Left colon (tissue), 2 donors: ENCODE measurements around the gene LRRC37A. TPM values are rescaled to one million over a fixed set of nuclear protein-coding genes. Genes with fewer than 3 reads are reported as not detected.
"Not testable (repeated sequence)": the region's sequence is repeated elsewhere in the genome, so short reads cannot be mapped to it uniquely, and the experiment has no call there.

ENCODE experiments used
- ATAC-seq: fragments of 200-7000 bp; cut with Tn5 transposase; one replicate; pipeline ENCODE4 v1.9.1; 2020; ENCODE audit warnings: mild to moderate bottlenecking, moderate library complexity
- DNase-seq, 2 donors: peaks; one replicate each; pipeline ENCODE4 v3.0.0-alpha.2; 2020
- intact Hi-C, 2 donors: fragments of 100-400 bp; cut with DNase I in 1 of 2; cut with micrococcal nuclease in 1 of 2; formaldehyde crosslinking; loops; one replicate each; pipeline versions ENCODE4 v1.11.2 to v1.14.0; 2022; cut with DNase I, micrococcal nuclease
- total RNA-seq, 2 donors: library from RNA; stranded (reverse); fragmentation: NEBNext Ultra II Directional; extraction: Animal tissue kit (Norgen Biotek cat#: 25700); gene quantifications; one replicate each; pipeline ENCODE4 v1.2.1, GENCODE V29; 2021
- donor health status: DM: no; HTN: no; CAD: no.
- donor health status: DM: yes; HTN: yes; CAD: no.

LRRC37A gene
- total RNA-seq, 2 donors from 2014 or later, result 4.1 to 6.4 TPM

DNA sequence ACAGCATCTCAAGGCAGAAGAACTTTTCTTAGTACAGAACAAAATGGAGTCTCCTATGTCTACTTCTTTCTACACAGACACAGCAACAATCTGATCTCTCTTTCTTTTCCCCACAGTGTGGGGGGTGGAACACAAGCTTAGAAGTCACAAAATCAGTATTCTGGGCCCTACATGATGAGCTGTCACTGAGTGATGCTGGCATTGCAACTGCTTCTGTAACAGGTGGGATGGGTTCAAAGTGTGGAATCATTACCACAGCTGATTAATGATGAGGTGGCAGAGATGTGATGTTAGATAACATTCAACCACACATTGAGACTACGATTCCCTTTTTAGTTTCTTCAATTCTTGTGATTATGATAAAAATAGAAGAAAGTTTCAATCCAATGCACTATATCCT, 10.5 kb upstream of the LRRC37A start:
- intact Hi-C loops, result loop anchor here in 1 of 2 donors (10.0 kb wide), 1 partner anchor 280 kb away; no protein-coding TSS in a partner anchor
- DNase-seq, ATAC-seq: not testable (repeated sequence)

DNA sequence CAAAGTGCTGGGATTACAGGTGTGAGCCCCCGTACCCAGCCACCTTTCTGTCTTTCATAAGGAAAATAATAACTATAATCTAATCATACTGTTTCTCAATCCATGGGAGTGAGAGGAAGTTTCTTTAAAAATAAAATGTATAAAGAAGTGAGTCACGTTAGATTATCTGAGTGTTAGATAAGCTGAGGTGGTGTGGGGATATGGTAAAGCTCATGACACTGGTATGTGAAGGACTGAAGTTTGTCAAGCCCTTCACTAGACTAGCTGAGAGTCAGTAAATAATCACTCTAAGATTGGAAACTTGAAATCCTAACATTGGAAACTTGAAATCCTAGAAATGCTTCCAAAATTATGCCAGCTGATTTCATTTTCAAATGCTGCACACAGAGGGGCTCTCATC, 9.4 kb upstream of the LRRC37A start:
- DNase-seq, result not testable (repeated sequence)
- intact Hi-C loops, result loop anchor here in 1 of 2 donors (10.0 kb wide), 1 partner anchor 281 kb away; no protein-coding TSS in a partner anchor
- peak; percentile 31 for ATAC-seq

DNA sequence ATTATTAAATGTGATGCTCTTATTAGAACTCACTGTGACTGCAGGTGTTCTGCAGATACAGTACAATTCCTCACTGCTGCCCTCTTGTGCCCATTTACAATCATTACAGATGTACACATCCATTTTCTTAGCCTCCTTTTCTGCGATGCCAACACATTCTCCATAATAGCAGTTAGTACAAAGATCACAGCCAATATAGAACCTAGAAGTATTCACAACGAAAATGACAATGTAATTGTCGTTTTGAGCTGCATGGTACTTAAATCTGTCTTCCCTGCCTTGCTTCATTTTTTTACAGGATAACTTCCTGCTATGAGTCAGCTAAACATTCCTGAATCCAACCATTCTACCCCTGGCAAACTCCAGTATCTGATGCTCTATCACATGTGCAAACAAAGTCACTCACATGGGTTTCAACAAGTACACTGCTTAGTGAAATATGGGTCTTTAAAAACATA, 8.1 kb upstream of the LRRC37A start:
- peak; percentile 90 for ATAC-seq
- peak in 1 of 2 donors; percentile 39 for DNase-seq
- intact Hi-C loops, result loop anchor here in 1 of 2 donors (10.0 kb wide), 1 partner anchor 282 kb away; no protein-coding TSS in a partner anchor

DNA sequence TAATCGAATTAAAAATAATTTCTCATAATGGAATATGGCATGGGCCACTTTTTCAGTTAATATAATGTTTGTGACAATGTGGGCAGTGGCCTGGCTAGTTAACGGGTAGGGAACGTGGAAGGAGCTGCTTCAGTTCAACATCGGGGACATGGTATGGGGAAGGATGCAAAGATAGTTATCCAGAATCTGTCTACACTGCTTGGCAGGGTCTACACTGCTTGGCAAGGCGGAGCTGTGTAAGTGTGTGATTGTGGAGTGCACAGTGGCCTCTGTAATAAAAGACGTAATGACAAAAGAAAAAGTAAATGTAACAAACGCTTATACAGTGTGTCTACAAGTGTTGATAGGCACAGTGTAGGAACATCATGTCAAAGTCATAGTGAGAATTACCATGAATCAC, 7.3 kb upstream of the LRRC37A start:
- ATAC-seq, result not testable (repeated sequence)
- intact Hi-C loops, result loop anchor here in 1 of 2 donors (10.0 kb wide), 1 partner anchor 283 kb away; no protein-coding TSS in a partner anchor

DNA sequence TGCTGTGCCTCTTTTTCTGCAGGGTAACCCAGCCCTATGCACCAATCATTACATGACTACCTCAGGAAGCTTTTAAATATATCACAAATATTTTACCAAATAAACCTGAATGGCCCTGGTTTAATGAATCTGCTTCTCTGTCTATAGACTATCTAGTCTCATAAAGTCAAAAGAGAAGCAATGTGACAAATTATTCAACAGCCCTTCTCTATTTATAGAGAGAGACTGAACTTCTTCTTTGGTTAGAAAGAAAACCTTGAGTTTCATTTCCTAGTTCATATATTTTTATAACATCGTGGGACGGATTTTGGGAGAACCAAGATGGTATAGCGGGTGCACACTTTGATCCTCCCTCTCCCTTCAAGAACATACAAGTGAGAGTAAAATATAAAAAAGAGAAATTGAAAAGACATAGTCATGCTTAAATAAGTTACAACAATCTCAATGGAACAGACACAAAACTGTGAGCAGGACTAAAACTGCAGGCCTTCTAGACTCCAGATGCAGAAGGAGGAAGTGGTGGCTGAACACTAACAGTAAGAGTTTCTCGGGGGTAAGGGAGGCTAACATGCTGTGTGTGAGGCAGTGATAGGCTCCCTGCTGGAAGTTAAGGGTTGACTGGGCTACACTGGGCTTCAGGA, 3.9 kb upstream of the LRRC37A start:
- intact Hi-C loops, ATAC-seq, DNase-seq: not testable (repeated sequence)

More for the DNA sequence above, 7.3 kb upstream of the LRRC37A start:
- DNase-seq, result not testable (repeated sequence)

DNA sequence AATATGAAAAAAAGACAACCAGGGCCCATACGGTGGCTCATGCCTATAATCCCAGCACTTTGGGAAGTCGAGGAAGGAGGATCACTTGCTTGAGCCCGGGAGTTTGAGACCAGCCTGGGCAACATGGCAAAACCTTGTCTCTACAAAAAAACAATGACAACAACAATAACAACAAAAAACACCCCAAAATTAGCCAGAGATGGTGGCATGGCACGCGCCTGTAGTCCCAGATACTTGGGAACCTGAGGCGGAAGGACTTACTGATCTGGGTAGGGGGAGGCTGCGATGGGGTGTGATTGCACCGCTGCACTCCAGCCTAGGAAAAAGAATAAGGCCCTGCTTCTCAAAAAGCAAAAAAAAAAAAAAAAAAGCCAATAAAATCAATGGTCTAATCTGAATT, 3.3 kb upstream of the LRRC37A start:
- ATAC-seq, intact Hi-C loops: not testable (repeated sequence)

DNA sequence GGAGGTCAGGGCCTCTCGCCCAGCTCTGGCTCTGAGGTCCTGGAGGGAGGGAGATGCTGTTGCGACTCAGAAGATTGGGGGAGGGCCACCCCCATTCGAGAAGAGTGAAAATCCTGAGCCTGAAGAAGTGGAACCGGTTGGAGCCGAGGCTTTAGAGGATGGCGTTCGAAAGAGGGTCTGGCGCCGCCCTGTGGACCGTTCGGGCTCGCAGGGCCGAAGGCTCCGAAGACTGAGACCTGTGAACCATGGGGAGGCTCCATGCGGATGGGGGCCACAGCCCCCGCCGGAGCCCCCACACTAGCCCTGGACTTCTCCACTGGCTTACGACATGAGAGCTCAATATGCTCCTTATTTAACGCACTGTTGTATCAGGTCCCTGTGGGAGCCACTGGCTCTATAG, 46.3 kb downstream of the LRRC37A start:
- intact Hi-C loops, DNase-seq: not testable (repeated sequence)
- ATAC-seq, result peak; percentile 57

More for the DNA sequence above, 3.3 kb upstream of the LRRC37A start:
- not testable (repeated sequence) for DNase-seq

DNA sequence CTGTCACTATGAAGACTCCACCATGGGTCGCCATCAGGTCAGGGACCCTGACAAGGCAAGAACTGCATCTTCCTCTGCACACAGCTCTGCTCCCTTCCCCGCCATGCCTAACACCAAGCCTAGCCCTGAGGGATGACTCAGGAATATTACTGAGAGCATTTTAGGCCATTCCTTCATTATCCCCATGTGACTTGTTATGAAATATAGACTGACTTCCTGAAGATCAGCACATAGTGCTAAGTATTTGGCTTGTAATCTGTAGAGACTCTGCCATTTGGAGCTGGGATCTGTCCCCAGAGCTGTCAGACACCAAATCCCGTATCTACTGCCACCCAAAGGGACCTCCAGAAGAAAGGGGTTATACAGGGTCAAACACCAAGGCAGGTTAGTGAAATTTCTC, 47.2 kb downstream of the LRRC37A start:
- DNase-seq, intact Hi-C loops: not testable (repeated sequence)
- ATAC-seq, result peak; percentile 29

DNA sequence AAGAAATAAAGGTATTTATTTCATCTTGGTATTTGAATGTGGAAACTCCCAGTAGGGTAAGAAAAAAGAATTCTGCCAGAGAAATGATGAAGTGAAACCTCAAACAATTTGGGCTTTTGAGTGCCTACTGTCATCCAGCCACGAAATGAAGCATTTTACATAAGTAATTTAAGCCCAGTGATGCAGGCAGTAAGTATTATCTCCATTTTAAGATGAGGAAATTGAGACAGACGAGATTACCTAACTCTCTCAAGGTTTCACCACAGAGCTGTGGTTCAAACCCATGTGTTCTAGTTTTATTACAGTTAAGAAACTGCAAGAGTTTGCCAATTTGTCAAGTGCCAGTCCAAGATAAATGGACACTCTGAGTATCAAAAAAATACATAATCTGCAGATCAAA, 53.4 kb downstream of the LRRC37A start:
- intact Hi-C loops, DNase-seq, ATAC-seq: not testable (repeated sequence)

DNA sequence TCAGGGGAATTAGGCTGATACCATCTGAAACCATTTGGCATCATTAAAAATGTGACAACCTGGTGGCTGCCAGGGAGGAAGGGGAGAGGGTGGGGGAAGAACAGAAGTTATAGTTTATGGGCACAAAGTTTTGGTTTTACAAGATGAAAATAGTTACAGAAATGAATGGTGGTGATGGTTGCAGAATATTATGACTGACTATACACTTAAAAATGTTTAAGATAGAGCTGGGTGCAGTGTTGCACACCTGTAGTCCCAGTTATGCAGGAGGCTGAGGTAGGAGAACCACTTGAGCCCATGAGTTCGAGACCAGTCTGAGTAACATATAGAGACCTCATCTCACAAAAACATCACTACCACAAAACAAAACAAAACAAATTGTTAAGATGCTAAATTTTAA, 54.1 kb downstream of the LRRC37A start:
- ATAC-seq, intact Hi-C loops, DNase-seq: not testable (repeated sequence)

DNA sequence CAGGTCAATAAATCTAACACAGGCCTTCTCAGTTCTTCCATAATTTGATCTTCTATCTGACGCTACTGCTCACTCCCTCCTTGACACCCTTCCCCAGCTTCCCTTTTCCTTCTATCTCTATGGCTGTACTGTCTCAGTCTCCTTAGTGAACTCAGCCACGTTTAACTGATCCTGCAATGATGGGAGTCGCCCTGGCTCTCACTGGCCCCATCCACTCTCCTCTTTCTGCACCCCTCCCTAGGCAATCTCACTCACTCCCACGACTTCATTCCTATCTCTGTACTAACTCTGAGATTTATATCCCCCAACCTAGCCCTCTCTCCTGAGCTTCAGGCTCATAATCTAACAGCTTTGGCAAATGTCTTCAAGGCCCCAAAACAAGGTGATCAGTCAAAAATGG, 58.9 kb downstream of the LRRC37A start:
- intact Hi-C loops, ATAC-seq: not testable (repeated sequence)

DNA sequence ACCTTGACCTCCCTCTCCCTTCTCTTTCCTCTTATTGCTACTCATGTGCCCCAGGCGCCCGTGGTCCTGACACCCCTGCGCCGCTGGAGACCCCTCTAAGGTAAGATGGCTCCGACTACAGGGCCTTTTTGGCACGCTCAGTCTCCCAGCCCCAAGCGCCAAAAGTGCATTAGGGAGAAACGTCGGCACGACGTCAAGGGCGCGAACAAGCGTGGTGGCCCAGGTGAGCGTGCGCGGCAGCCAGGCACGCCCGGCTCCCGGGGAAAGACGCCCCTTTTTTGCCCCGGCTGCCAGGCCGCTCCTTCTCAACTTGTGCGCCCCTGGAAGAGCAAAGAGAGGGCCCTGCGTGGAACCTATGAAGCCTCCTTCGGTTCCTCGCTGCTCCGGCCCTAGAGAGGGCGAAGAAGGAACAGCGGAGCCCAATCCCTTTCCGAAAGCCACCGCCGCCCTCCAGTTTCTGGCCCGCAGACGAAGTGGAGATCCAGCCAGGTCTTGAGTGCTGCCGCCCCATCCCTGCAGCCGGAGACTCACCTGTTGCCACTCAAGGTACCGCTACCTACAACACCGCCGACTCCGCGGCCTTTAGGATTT, 66.3 kb downstream of the LRRC37A start:
- intact Hi-C loops, DNase-seq: not testable (repeated sequence)
- peak; percentile 63 for ATAC-seq

More for the DNA sequence above, 58.9 kb downstream of the LRRC37A start:
- DNase-seq, result not testable (repeated sequence)

DNA sequence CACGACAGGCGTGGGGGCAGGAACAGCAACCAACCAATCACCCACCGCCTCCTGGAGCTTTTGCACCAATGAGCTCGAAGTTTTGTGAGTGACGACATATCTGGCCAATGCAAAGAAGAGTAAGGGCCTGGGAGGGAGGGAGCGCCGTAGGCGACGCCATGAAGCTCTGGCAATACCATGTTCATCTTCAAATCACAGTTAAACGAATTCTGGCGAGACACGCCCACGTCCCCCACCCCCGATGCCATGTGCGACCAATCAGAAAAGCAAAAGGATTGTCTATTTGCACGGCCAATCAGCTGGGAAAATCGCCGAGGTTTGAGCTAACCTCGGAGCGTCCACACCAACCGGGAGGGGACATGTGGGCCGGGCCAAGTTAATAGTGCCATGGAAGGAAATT, 66.8 kb downstream of the LRRC37A start, which contains the start of gene ARL17B:
Gene ARL17B (minus strand): TSS at position 12 of the 400 bp plus-strand sequence. CDS start 3,369 bp downstream, outside the sequence.
- intact Hi-C loops, result not testable (repeated sequence)
- ATAC-seq (peak; percentile 96), DNase-seq (peak; percentile 88 to 94)

DNA sequence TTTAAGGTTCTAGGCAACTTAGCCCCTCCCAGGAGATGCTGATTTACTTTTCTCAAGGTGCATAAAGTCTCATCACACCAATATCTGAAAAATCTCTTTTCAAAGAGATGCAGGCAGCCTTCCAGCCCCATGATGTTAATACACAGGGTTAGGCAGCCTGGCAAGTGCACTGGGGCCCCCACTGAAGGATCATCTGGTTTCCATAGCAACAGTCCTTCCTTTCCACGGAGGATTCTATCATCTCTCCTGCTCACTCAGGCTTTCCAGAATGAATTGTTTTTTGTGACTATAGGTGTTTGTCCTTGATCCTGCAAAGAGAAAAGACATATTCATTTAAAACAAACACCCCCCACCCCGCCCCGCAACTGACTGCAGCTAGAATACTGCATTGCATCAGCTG, 72.6 kb downstream of the LRRC37A start:
- intact Hi-C loops, ATAC-seq, DNase-seq: not testable (repeated sequence)

DNA sequence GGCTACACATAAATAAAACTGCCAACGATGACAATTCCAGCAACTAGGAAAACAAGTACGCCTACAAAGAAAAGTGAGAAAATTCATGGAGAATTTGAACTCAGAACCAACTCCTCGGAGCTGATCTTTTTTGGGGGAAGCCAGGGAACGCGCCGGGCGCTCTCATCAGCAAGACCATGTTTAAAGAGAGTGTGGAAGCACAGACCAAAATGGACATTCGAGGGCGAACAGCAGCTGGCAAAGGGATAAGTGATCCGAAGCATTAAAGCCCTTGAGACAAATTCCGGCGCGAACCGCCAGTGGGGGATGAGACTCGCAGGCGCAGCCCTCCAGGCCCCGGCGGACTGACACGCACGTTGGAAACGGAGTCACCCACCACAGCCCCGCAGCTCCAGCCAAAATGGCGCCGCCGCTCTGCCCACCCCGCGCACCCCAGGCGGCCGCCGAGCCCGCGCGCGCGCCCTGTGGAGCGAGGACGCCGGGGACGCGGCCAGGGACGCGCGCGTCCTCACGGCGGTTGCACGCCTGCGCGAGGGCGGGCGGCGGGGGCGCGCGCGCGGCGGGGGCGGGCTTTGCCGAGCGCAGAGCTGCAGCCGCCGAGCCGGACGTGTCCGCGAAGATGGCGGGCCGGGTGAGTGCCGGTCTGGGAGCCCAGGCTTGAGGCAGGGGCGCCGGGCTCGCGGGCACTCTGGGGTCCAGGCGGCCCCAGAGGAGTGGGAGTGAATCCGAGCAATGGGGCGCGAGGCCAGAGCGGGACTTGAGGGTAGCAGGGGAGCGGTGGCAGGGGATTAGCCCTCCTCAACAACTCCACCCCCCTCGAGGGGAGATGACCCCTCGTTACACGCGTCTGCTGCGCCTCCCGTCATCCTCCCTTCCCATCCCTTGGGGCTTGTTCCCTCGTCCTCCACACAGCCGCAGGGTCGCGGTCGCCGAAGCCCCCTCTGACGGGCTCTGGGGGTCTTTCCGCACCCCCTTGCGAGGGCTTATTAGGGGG, 77.6 kb downstream of the LRRC37A start:
- ATAC-seq, result peak; percentile 93
- DNase-seq, intact Hi-C loops: not testable (repeated sequence)

DNA sequence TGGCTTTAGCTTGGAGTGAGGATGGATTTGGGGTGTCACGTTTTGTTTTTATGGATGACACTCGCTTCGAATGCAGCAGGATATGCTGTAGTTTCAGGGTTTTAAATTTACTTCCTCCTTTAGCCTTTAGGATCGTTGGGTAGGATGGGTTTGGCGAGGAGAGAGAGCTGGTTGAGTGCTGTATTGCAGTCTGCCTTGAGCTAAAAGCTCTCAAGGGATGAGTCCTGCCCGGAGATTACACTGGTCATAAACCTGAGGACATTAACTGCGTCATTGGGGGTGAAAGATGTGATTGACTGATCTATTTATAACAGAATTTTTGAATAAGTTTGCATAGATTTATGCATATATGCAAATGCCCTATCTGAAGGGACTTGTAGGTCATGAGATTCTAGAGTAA, 78.5 kb downstream of the LRRC37A start:
- ATAC-seq, result peak; percentile 80
- intact Hi-C loops, DNase-seq: not testable (repeated sequence)

DNA sequence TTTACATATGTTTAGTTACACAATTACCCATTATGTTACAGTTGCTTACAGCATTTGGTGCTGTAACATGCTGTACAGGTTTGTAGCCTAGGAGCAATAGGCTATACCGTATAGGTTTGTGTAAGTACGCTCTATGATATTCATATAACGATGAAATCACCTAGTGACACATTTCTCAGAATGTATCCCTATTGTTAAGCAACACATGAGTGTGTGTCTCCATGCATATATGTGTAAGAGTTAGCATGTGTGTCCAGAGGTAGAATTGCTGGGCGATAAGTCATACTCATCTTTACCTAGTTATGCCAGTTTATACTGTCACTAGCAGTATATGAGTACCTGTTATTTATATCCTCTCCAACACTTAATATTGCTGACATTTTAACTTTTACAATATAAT, 88.2 kb downstream of the LRRC37A start:
- intact Hi-C loops, DNase-seq: not testable (repeated sequence)
- peak; percentile 46 for ATAC-seq

DNA sequence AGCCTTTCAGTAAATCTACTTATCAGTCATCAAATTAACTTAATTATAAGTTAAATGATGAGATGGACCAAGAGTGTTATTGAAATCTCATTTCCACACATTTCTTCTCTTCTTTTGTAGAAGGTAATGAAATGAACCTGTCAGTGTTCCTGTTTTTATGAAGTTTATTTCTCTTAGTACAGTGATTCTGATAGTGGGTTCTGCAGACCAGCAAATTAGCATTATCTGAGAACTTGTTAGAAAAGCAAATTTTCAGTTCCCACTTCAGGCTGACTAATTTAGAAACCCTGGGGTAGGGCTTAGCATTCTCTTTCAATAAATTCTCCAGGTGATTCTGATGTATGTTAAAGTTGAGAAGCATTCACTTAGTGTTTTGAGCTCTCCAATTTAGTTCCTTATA, 90.6 kb downstream of the LRRC37A start:
- intact Hi-C loops, DNase-seq, ATAC-seq: not testable (repeated sequence)
